Osteocyte (in vitro differentiated cells): Measurements from ENCODE around the gene POLR2B. TPM values are rescaled to one million over a fixed set of nuclear protein-coding genes. Genes with fewer than 3 reads are reported as not detected.
"Not testable (repeated sequence)": the region's sequence is repeated elsewhere in the genome, so short reads cannot be mapped to it uniquely, and the experiment has no call there.

ENCODE experiments used
- DNase-seq: peaks from one replicate; pipeline ENCODE4 v3.0.0; 2021; ENCODE audit warnings: mixed read lengths; ENCODE audit not compliant: unreplicated experiment; ENCODE audit errors: extremely low spot score
- H3K27ac Mint-ChIP-seq: one replicate; pipeline ENCODE4 v1.8.0; 2021; ENCODE audit warnings: mild to moderate bottlenecking, mixed read lengths; ENCODE audit not compliant: unreplicated experiment
- H3K27me3 Mint-ChIP-seq: one replicate; pipeline ENCODE4 v1.8.0; 2021; ENCODE audit warnings: mixed read lengths; ENCODE audit not compliant: unreplicated experiment
- H3K36me3 Mint-ChIP-seq: one replicate; pipeline ENCODE4 v1.8.0; 2021; ENCODE audit warnings: mixed read lengths; ENCODE audit not compliant: unreplicated experiment
- H3K4me1 Mint-ChIP-seq: one replicate; pipeline ENCODE4 v1.8.0; 2021; ENCODE audit warnings: mixed read lengths; ENCODE audit not compliant: unreplicated experiment
- H3K4me3 Mint-ChIP-seq: one replicate; pipeline ENCODE4 v1.8.0; 2021; ENCODE audit warnings: mild to moderate bottlenecking, moderate library complexity, mixed read lengths; ENCODE audit not compliant: unreplicated experiment
- H3K9me3 Mint-ChIP-seq: one replicate; pipeline ENCODE4 v1.8.0; 2021; ENCODE audit warnings: mixed read lengths; ENCODE audit not compliant: unreplicated experiment
- long read RNA-seq: library from polyadenylated mRNA; unstranded; transcript quantifications from one replicate; pipeline ENCODE4 v2.0.0, GENCODE V29; 2021
- total RNA-seq: library from RNA; stranded (reverse); gene quantifications from 2 replicates; pipeline ENCODE4 v1.2.1, GENCODE V29; 2021
- TF ChIP-seq, protein P1 (sequence below): fragments of 200-600 bp; sonication (generic); IDR thresholded peaks from 2 replicates; pipeline ENCODE4 v1.5.0; 2021; ENCODE audit warnings: antibody characterized with exemption, mild to moderate bottlenecking, moderate library complexity

Gene POLR2B
- 74.2 and 79.4 TPM in 2 replicates for total RNA-seq
- long read RNA-seq, full-length matches to known transcripts: 225 of 328 reads
- long read RNA-seq, partial matches to known transcripts: 90 of 328 reads
- long read RNA-seq, other reads (novel, unspliced or antisense): 13 of 328 reads

DNA sequence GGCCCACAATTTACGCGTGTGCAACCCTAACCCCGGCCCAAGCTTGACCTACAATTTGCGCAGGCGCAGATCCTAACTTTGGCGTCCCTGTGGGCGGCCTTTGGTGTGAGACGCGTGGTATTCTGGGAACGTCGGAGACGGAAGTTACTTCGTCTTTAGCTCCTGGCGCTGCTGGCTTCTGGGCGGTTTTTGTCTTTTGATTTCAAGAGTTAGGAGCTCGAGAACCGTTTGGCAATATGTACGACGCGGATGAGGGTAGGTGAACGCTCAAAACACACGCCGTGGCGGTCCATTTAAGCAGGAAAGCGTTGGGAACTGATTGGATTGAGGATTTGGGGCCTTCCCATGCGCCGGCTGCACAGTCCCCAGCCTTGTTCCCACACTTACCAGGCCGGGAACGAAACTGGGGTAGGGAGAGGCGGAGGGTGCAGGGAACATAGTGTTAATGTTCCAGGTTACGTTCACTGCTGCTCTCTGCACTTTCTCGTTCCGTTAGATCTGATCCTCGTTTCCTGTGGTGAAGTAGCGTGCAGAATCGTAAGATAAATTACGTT, at the start of gene POLR2B:
Gene POLR2B, plus strand, starts transcription at position 147 of the 554 bp plus-strand sequence. Its CDS starts 90 bp downstream, at position 237.
- Mint-ChIP-seq H3K36me3 (peaks cover 4% of the 10 kb centered on the region), H3K4me1 (peaks cover 47% of the 10 kb centered on the region), H3K27me3 (no peaks in the 10 kb centered on the region), H3K4me3 (peak within 1 kb of the TSS; percentile 98), H3K9me3 (peaks cover 3% of the 10 kb centered on the region), H3K27ac (peak within 1 kb of the TSS; percentile 97)
- DNase-seq: peak; percentile 97
- TF ChIP-seq, protein P1, sequence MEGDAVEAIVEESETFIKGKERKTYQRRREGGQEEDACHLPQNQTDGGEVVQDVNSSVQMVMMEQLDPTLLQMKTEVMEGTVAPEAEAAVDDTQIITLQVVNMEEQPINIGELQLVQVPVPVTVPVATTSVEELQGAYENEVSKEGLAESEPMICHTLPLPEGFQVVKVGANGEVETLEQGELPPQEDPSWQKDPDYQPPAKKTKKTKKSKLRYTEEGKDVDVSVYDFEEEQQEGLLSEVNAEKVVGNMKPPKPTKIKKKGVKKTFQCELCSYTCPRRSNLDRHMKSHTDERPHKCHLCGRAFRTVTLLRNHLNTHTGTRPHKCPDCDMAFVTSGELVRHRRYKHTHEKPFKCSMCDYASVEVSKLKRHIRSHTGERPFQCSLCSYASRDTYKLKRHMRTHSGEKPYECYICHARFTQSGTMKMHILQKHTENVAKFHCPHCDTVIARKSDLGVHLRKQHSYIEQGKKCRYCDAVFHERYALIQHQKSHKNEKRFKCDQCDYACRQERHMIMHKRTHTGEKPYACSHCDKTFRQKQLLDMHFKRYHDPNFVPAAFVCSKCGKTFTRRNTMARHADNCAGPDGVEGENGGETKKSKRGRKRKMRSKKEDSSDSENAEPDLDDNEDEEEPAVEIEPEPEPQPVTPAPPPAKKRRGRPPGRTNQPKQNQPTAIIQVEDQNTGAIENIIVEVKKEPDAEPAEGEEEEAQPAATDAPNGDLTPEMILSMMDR: no peak

DNA sequence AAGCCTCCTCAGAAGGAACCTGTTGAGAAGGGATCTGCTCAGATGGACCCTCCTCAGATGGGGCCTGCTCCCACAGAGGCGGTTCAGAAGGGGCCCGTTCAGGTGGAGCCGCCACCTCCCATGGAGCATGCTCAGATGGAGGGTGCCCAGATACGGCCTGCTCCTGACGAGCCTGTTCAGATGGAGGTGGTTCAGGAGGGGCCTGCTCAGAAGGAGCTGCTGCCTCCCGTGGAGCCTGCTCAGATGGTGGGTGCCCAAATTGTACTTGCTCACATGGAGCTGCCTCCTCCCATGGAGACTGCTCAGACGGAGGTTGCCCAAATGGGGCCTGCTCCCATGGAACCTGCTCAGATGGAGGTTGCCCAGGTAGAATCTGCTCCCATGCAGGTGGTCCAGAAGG, 48.1 kb upstream of the POLR2B start:
- no peak overlapping the region for H3K4me3 Mint-ChIP-seq
- H3K27me3 Mint-ChIP-seq: no peaks in the 10 kb centered on the region
- TF ChIP-seq, protein P1: no peak
- H3K9me3 Mint-ChIP-seq: peaks cover 4% of the 10 kb centered on the region
- peaks cover 44% of the 10 kb centered on the region for H3K36me3 Mint-ChIP-seq
- H3K4me1 Mint-ChIP-seq: peaks cover 2% of the 10 kb centered on the region
- no peak overlapping the region for H3K27ac Mint-ChIP-seq
- DNase-seq: peak; percentile 76

DNA sequence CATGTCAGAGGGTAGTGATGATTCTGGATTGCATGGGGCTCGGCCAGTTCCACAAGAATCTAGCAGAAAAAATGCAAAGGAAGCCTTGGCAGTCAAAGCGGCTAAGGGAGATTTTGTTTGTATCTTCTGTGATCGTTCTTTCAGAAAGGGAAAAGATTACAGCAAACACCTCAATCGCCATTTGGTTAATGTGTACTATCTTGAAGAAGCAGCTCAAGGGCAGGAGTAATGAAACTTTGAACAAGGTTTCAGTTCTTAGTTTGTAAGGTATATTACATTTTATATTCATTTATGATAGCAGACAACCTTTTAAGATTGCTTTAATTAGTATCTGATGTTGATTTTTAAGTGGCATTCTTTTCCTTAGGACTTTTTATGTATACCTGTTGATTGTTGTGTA, 46.8 kb upstream of the POLR2B start:
- peaks cover 47% of the 10 kb centered on the region for H3K36me3 Mint-ChIP-seq
- TF ChIP-seq, protein P1: no peak
- no peak overlapping the region for H3K4me3 Mint-ChIP-seq
- peaks cover 2% of the 10 kb centered on the region for H3K4me1 Mint-ChIP-seq
- DNase-seq: no peak
- H3K9me3 Mint-ChIP-seq: peaks cover 4% of the 10 kb centered on the region
- H3K27ac Mint-ChIP-seq: no peak overlapping the region
- H3K27me3 Mint-ChIP-seq: no peaks in the 10 kb centered on the region

DNA sequence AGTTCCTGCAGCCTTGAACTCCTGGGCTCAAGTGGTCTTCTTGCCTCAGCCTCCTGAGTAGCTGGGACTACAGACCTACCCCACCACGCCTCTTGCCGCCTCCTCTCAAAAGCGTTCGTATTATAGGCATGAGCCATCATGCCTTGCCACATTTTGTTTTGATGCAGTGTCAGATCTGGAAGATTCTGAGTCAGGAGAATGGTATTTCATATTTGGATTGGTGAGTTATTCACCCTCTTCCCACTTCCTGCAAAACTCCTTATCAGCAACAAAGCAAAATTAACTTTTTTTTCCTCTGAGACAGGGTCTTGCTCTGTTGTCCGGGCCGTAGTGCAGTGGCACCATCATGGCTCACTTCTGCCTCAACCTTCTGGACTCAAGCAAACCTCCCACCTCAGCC, 41.4 kb upstream of the POLR2B start:
- Mint-ChIP-seq H3K4me1 (peaks cover 6% of the 10 kb centered on the region), H3K27ac (no peak overlapping the region), H3K27me3 (no peaks in the 10 kb centered on the region), H3K4me3 (no peak overlapping the region), H3K36me3 (peaks cover 37% of the 10 kb centered on the region), H3K9me3 (no peaks in the 10 kb centered on the region)
- TF ChIP-seq, protein P1: no peak
- no peak for DNase-seq

DNA sequence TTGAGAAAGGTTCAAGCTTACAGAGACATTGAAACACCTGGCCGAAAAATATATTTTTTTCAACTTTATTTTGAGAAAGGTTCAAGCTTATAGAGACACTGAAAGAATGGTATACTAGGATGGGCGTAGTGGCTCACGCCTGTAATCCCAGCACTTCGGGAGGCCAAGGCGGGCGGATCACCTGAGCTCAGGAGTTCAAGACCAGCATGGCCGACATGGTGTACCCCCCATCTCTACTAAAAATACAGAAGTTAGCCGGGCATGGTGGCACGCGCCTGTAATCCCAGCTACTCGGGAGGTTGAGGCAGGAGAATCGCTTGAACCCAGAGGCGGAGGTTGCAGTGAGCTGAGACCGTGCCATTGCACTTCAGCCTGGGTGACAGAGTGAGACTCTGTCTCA, 38.9 kb upstream of the POLR2B start:
- not testable (repeated sequence) for H3K4me1 Mint-ChIP-seq, H3K4me3 Mint-ChIP-seq, H3K27me3 Mint-ChIP-seq, H3K9me3 Mint-ChIP-seq, H3K27ac Mint-ChIP-seq
- peaks cover 31% of the 10 kb centered on the region for H3K36me3 Mint-ChIP-seq
- peak; percentile 63 for DNase-seq
